GM06990 (cell line): ENCODE measurements around the gene TAF1B.

ENCODE experiments used
- DNase-seq: peaks from one replicate; pipeline ENCODE4 v3.0.0-alpha.2; 2011; ENCODE audit not compliant: insufficient read length; ENCODE audit errors: extremely low read depth
- H3K27me3 ChIP-seq: replicated peaks from 2 replicates; pipeline ENCODE4 v1.6.0; 2011; ENCODE audit warnings: low read length; ENCODE audit not compliant: control insufficient read depth, insufficient read depth
- H3K36me3 ChIP-seq: 2 replicates; pipeline ENCODE4 v1.5.1; 2011; ENCODE audit warnings: low read length; ENCODE audit not compliant: control insufficient read depth, insufficient read depth
- H3K4me3 ChIP-seq: replicated peaks from 2 replicates; pipeline ENCODE4 v1.5.1; 2011; ENCODE audit warnings: low read depth, mild to moderate bottlenecking, control low read depth, low read length
- CTCF ChIP-seq: IDR thresholded peaks from 2 replicates; pipeline ENCODE4 v1.5.1; 2011; ENCODE audit warnings: low read length, control low read depth, mild to moderate bottlenecking, inconsistent platforms; ENCODE audit not compliant: insufficient read depth, poor library complexity, severe bottlenecking

Gene TAF1B

GRCh38 chr2:9975805-9976447 lies 132.7 kb downstream of the TAF1B start:
- no peaks in the 10 kb centered on the region for H3K27me3 ChIP-seq
- DNase-seq: no peak
- TF ChIP-seq CTCF: no peak
- H3K4me3 ChIP-seq: no peak overlapping the region
- H3K36me3 ChIP-seq: no peaks in the 10 kb centered on the region

- no peaks in the 10 kb centered on the region for H3K27me3 ChIP-seq
- H3K4me3 ChIP-seq: no peak overlapping the region
- no peak for TF ChIP-seq CTCF
- no peaks in the 10 kb centered on the region for H3K36me3 ChIP-seq
- no peak for DNase-seq
Observed at GRCh38 chr2:9979977-9980376, 136.7 kb downstream of the TAF1B start.

DNA sequence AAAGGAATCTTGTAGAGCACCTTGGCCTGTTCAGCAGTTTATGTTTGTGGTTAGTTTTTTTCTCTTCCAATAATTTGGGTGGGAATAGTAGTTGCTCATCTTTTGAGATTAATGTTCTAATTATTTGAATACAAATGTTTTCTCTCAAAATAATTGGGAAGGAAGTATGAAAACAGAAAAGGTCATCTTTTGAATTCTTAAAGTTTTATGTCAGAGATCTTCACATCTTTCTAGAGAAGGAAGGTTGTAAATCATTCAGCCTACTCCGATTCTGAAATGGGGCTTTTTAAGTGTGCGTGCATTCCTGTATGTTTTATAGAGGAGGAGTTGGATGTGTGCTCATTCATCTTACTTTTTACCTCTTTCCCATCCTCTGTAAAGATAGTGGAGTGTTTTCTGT lies 137.2 kb downstream of the TAF1B start:
- Histone ChIP-seq H3K27me3 (no peaks in the 10 kb centered on the region), H3K36me3 (no peaks in the 10 kb centered on the region), H3K4me3 (no peak overlapping the region)
- no peak for DNase-seq
- TF ChIP-seq CTCF: no peak

DNA sequence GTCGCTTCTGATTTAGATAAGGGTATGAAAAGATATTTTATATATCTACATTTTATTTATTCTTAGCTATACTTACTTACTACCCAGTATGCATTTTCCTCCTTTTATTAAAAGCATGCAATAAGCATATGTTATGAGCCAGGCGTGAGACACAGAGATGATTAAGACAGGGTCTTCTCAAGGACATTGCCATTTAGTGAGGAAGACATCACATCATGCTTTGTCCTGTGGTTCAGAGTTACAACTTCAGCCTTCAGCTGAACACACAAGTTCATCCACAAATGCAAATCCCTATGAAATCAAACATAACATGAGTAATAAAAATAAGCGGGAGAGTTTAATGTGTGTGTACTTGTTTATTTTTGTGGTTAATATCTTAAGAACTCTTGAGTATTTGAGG lies 138.4 kb downstream of the TAF1B start:
- Histone ChIP-seq H3K4me3 (no peak overlapping the region), H3K36me3 (no peaks in the 10 kb centered on the region), H3K27me3 (no peaks in the 10 kb centered on the region)
- DNase-seq: no peak
- no peak for TF ChIP-seq CTCF

- no peak for DNase-seq
- no peak overlapping the region for H3K4me3 ChIP-seq
- TF ChIP-seq CTCF: no peak
- no peaks in the 10 kb centered on the region for H3K27me3 ChIP-seq
- no peaks in the 10 kb centered on the region for H3K36me3 ChIP-seq
Observed at GRCh38 chr2:9982248-9982647, 139.0 kb downstream of the TAF1B start.

GRCh38 chr2:9982891-9983290 lies 139.6 kb downstream of the TAF1B start:
- Histone ChIP-seq H3K27me3 (no peaks in the 10 kb centered on the region), H3K36me3 (no peaks in the 10 kb centered on the region), H3K4me3 (no peak overlapping the region)
- DNase-seq: no peak
- no peak for TF ChIP-seq CTCF
